Bone marrow (tissue), 2 donors: ENCODE results near the gene CEP43.
A peak's percentile ranks its signal among the peaks of the same experiment; 100 is the strongest.

Source experiments
- DNase-seq, 2 donors: peaks; one replicate each; lab custom pipeline; 2025; lab: John Stamatoyannopoulos, UW

The CEP43 gene

GRCh38 chr6:167013946-167014345 lies 14.7 kb downstream of the CEP43 start:
- DNase-seq: no peak

GRCh38 chr6:167015302-167015701 lies 16.1 kb downstream of the CEP43 start:
- no peak for DNase-seq

- no peak for DNase-seq
Observed at GRCh38 chr6:167020206-167020605, 21.0 kb downstream of the CEP43 start.

- DNase-seq: no peak
Observed at GRCh38 chr6:167027308-167027707, 28.1 kb downstream of the CEP43 start.

GRCh38 chr6:167027772-167028171 lies 28.6 kb downstream of the CEP43 start:
- DNase-seq: no peak

GRCh38 chr6:167030222-167031072 lies 31.2 kb downstream of the CEP43 start:
- no peak for DNase-seq

GRCh38 chr6:167031082-167031709 lies 32.0 kb downstream of the CEP43 start:
- no peak for DNase-seq

GRCh38 chr6:167034056-167034455 lies 34.9 kb downstream of the CEP43 start:
- no peak for DNase-seq

- no peak for DNase-seq
Observed at GRCh38 chr6:167037762-167038161, 38.6 kb downstream of the CEP43 start.

GRCh38 chr6:167044696-167045095 lies 45.5 kb downstream of the CEP43 start:
- no peak for DNase-seq

- DNase-seq: no peak
Observed at GRCh38 chr6:167045828-167046580, 46.8 kb downstream of the CEP43 start.

- no peak for DNase-seq
Observed at GRCh38 chr6:167046861-167047495, 47.8 kb downstream of the CEP43 start.

GRCh38 chr6:167047554-167047953 lies 48.4 kb downstream of the CEP43 start:
- peak; percentile 27 to 81 for DNase-seq
